Lung (tissue), 12 donors: Measurements from ENCODE around the gene MAGI3. TPM values are rescaled to one million over a fixed set of nuclear protein-coding genes. Genes with fewer than 3 reads are reported as not detected.

Source experiments
- ATAC-seq: fragments of 200-7000 bp; cut with Tn5 transposase; one replicate; pipeline ENCODE4 v1.9.1; 2020; ENCODE audit warnings: moderate number of reproducible peaks; ENCODE audit not compliant: insufficient read depth, low FRiP score
- DNase-seq, 3 donors: peaks; one replicate each; pipeline ENCODE4 v3.0.0-alpha.2; 2013 to 2017
- H3K27ac ChIP-seq, 2 donors: one replicate each; pipeline ENCODE4 v1.5.1; 2013; ENCODE audit warnings: mild to moderate bottlenecking in 2 of 2, moderate library complexity in 2 of 2, control low read depth in 1 of 2, inconsistent platforms in 1 of 2, low read depth in 1 of 2, low read length in 1 of 2
- H3K27me3 ChIP-seq, 3 donors: one replicate each; pipeline ENCODE4 v1.5.1; 2013; ENCODE audit warnings: low read length in 2 of 3; ENCODE audit not compliant: control insufficient read depth in 3 of 3, insufficient read depth in 3 of 3
- H3K36me3 ChIP-seq, 4 donors: one replicate each; pipeline ENCODE4 v1.5.1; 2013; ENCODE audit warnings: low read length in 4 of 4, mild to moderate bottlenecking in 1 of 4, moderate library complexity in 1 of 4; ENCODE audit not compliant: control insufficient read depth in 4 of 4, insufficient read depth in 4 of 4
- H3K4me1 ChIP-seq, 5 donors: one replicate each; pipeline ENCODE4 v1.5.1; 2013; ENCODE audit warnings: low read length in 5 of 5, mild to moderate bottlenecking in 2 of 5, moderate library complexity in 1 of 5; ENCODE audit not compliant: control insufficient read depth in 5 of 5, insufficient read depth in 5 of 5
- H3K4me3 ChIP-seq: one replicate; pipeline ENCODE4 v1.5.1; 2013; ENCODE audit warnings: mild to moderate bottlenecking, control low read depth, moderate library complexity
- H3K9ac ChIP-seq, 2 donors: one replicate each; pipeline ENCODE4 v1.5.1; 2013; ENCODE audit warnings: low read length in 2 of 2, control low read depth in 1 of 2; ENCODE audit not compliant: insufficient read depth in 1 of 2
- H3K9me3 ChIP-seq, 4 donors: one replicate each; pipeline ENCODE4 v1.5.1; 2013; ENCODE audit warnings: low read length in 3 of 4, mild to moderate bottlenecking in 1 of 4, moderate library complexity in 1 of 4; ENCODE audit not compliant: control insufficient read depth in 4 of 4, insufficient read depth in 3 of 4
- CTCF ChIP-seq: IDR thresholded peaks from 2 replicates; pipeline ENCODE4 v1.5.1; 2012; ENCODE audit warnings: mild to moderate bottlenecking; ENCODE audit errors: control extremely low read depth, extremely low read depth
- WGBS, 2 donors: extraction: QIAGEN DNeasy Blood & Tissue Kit; methylation state at CpG; one replicate each; pipeline ENCODE4 v1.1.7; 2013; 5-methylcytosine and 5-hydroxymethylcytosine counted together
- polyA plus RNA-seq, 2 donors: library from polyadenylated mRNA; stranded (reverse); fragments of 200-250 nt; gene quantifications; one replicate each; pipeline ENCODE4 v1.2.1, GENCODE V29; 2013
- total RNA-seq, 2 donors: library from RNA; depleted of rRNA in 1 of 2; stranded (reverse); fragments of >200 nt in 1 of 2; gene quantifications; one replicate each; pipeline ENCODE4 v1.2.1, GENCODE V29; 2014 to 2021
- donor health status: control.
- donor health status: control.
- donor health status: Bipolar disorder and iron deficiency.
- donor health status: healthy.
- donor health status: DM: yes; HTN: yes; CAD: no.

MAGI3 gene
- total and polyA plus RNA-seq, 4 donors = 7.5 to 137 (median 35.5) TPM

GRCh38 chr1:113394863-113395259 lies 4.5 kb downstream of the MAGI3 start:
- no peak overlapping the region for H3K27ac ChIP-seq
- no peaks in the 10 kb centered on the region for H3K9me3 ChIP-seq
- H3K27me3 ChIP-seq = no peaks in the 10 kb centered on the region
- TF ChIP-seq CTCF = no peak
- peak overlapping the region in 1 of 2 donors; percentile 32 for H3K9ac ChIP-seq
- H3K4me3 ChIP-seq = no peak overlapping the region
- DNase-seq (no peak), ATAC-seq (no peak)
- WGBS, 2 donors = 82 to 98% methylated on average over 1 of the region's 1 CpG
- peaks cover 0 to 4% (median 0%) of the 10 kb centered on the region in 4 donors for H3K36me3 ChIP-seq
- peaks cover 0 to 26% (median 3%) of the 10 kb centered on the region in 5 donors for H3K4me1 ChIP-seq

- H3K9ac ChIP-seq = no peak overlapping the region
- peaks cover 0 to under 1% (median 0%) of the 10 kb centered on the region in 4 donors for H3K36me3 ChIP-seq
- H3K27ac ChIP-seq = no peak overlapping the region
- no peak for ATAC-seq
- H3K27me3 ChIP-seq = no peaks in the 10 kb centered on the region
- 79 to 91% methylated on average over 2 of the region's 2 CpGs for WGBS, 2 donors
- H3K4me1 ChIP-seq = peaks cover 0 to 26% (median 4%) of the 10 kb centered on the region in 5 donors
- H3K4me3 ChIP-seq = no peak overlapping the region
- TF ChIP-seq CTCF = no peak
- DNase-seq = no peak
- H3K9me3 ChIP-seq = no peaks in the 10 kb centered on the region
Observed at GRCh38 chr1:113396102-113396501, 5.8 kb downstream of the MAGI3 start.

- no peak overlapping the region for H3K27ac ChIP-seq
- no peaks in the 10 kb centered on the region for H3K27me3 ChIP-seq
- DNase-seq (no peak), ATAC-seq (no peak)
- H3K4me3 ChIP-seq = no peak overlapping the region
- TF ChIP-seq CTCF = no peak
- H3K4me1 ChIP-seq = peaks cover 0 to 23% (median 4%) of the 10 kb centered on the region in 5 donors
- WGBS, 2 donors = 67 to 94% methylated on average over 3 of the region's 3 CpGs
- no peaks in the 10 kb centered on the region for H3K9me3 ChIP-seq
- no peaks in the 10 kb centered on the region for H3K36me3 ChIP-seq
- no peak overlapping the region for H3K9ac ChIP-seq
Observed at GRCh38 chr1:113396585-113396984, 6.3 kb downstream of the MAGI3 start.

- Histone ChIP-seq H3K36me3 (no peaks in the 10 kb centered on the region), H3K4me3 (no peak overlapping the region), H3K4me1 (peaks cover 0 to 6% (median 4%) of the 10 kb centered on the region in 5 donors), H3K27ac (no peak overlapping the region), H3K27me3 (no peaks in the 10 kb centered on the region), H3K9ac (no peak overlapping the region), H3K9me3 (no peaks in the 10 kb centered on the region)
- ATAC-seq (no peak), DNase-seq (no peak)
- TF ChIP-seq CTCF = no peak
- 67 to 77% methylated on average over 5 of the region's 5 CpGs for WGBS, 2 donors
Observed at GRCh38 chr1:113399062-113399583, 8.8 kb downstream of the MAGI3 start.
